Fibroblast of skin of scalp (primary cell): Measurements from ENCODE around the gene B4GALNT4.
"Not testable (repeated sequence)": the region's sequence is repeated elsewhere in the genome, so short reads cannot be mapped to it uniquely, and the experiment has no call there.

Experiments
- DNase-seq: peaks from one replicate; pipeline ENCODE4 v3.0.0-alpha.2; 2013

Gene B4GALNT4

GRCh38 chr11:376531-377173 lies 7.4 kb downstream of the B4GALNT4 start:
- no peak for DNase-seq

- DNase-seq = no peak
Observed at GRCh38 chr11:377174-377865, 8.0 kb downstream of the B4GALNT4 start.

- no peak for DNase-seq
Observed at GRCh38 chr11:377883-378500, 8.7 kb downstream of the B4GALNT4 start.

GRCh38 chr11:379205-380094 lies 10.2 kb downstream of the B4GALNT4 start:
- DNase-seq = no peak

- DNase-seq = no peak
Observed at GRCh38 chr11:380095-380480, 10.8 kb downstream of the B4GALNT4 start.

DNA sequence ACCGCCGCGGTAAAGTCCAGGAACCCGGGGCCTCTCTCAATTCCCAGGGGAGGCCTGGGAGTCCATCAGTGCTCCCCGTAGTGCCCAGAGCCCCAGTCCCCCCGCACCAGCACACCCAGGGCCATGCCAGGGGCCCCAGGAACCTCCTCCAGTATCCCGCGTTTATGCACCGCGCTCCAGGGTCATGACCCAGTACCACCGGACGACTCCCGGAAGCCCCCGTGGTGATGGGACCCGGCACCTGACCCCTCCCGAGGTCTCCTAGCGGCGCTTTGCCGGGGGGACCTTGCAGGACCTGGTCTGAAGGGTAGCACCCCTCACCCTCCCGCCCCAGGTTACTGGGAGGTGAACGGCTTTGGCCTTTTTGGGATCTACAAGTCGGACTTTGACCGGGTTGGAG lies 11.2 kb downstream of the B4GALNT4 start:
- DNase-seq = no peak

DNA sequence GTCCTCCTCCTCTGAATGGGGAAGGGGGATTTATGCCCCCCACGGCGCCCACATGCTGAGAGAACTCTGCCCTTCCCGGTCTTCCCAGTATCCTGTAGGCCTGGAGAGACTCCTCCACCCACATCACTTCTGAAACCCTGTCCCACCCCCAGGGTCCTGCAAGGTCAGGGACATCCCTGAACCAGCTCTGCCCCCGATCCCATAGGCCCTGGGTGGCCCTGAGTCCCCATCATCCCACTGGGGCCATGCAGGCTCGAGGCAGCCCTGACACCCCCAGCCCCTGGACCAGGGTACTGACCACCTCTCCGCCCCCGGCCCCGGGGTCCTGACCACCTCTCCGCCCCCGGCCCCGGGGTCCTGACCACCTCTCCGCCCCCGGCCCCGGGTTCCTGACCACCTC lies 11.7 kb downstream of the B4GALNT4 start:
- DNase-seq = no peak

- DNase-seq = no peak
Observed at GRCh38 chr11:381501-382072, 12.3 kb downstream of the B4GALNT4 start.

DNA sequence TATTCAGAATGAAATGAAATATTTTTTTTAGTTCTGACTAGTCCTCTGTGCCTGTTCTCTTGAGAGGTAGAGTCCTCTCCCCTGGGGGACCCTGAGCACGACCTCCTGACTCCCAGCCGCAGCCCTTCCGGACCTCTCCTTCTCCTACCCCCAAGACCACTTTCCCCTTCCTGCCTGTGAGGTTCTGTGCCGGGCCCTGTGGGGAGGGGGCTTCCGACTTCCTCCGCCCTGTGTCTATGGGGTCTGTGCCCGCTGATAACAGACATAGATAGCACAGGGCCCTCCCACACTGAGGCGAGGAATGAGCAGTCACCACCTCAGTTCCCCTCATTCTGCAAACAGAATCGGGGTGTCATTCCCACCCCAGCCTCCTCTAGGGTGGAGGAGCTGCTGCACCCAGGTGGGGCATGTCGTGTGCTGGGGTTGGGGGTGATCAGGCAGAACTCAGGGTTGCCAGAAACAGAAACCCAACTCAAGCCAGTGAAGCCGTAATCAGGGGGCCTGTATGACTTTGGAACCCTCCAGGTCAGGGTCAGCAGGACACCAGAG lies 12.9 kb downstream of the B4GALNT4 start:
- no peak for DNase-seq

- DNase-seq = no peak
Observed at GRCh38 chr11:383431-383830, 14.1 kb downstream of the B4GALNT4 start.

DNA sequence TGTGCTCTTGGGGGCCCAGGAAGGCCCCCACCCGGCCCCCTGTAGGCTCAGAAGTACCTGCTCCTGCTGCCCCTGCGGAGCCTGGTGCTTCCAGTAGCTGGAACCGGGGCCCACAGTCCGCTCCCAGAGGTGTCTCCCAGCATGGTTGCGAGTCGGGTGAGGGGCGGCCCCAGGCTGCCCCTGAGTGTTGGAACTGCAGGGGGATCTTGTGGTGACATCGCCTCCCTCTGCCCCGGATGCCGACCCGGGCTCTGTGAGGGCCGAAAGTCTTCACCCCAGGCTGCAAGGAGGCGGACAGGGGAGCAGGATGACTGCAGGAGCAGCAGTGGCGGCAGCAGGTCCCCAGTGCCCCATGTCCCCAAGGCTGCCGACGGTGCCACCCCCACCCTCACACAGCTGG lies 15.2 kb downstream of the B4GALNT4 start:
- DNase-seq = no peak

DNA sequence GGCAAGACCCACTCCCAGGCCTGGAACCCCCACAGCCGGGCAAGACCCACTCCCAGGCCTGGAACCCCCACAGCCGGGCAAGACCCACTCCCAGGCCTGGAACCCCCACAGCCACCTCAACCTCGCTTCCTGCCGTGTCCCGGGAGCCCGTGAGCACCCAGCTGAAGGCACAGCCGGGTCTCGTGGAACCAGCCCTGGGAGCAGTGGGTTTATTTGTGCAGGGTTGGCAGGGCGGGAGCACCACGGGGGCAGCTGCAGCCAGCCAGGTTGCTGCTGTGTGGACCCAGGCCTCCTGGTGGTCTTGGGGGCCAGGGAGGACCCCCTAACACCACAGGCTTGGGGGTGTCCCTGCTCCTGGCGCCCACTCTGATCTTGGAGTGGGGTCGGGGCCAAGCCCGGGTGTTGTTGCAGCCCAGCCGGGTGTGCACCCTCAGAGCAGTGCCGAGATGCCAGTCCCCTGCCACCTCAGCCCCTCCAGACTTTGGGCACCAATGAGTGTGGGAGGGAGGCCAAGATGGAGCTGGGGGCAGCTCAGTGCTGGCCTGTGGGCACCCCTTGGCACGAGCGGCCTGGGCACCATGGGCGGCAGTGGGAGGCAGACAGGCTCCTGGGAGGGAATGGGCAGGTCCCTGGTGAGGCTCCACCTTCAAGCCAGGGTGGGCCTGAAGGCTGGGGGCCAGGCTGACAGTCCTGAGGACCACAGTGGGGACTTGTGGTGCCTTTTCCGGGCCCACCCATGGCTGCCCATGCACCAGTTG lies 16.5 kb downstream of the B4GALNT4 start:
- DNase-seq = no peak

- DNase-seq = no peak
Observed at GRCh38 chr11:386483-386882, 17.2 kb downstream of the B4GALNT4 start.

DNA sequence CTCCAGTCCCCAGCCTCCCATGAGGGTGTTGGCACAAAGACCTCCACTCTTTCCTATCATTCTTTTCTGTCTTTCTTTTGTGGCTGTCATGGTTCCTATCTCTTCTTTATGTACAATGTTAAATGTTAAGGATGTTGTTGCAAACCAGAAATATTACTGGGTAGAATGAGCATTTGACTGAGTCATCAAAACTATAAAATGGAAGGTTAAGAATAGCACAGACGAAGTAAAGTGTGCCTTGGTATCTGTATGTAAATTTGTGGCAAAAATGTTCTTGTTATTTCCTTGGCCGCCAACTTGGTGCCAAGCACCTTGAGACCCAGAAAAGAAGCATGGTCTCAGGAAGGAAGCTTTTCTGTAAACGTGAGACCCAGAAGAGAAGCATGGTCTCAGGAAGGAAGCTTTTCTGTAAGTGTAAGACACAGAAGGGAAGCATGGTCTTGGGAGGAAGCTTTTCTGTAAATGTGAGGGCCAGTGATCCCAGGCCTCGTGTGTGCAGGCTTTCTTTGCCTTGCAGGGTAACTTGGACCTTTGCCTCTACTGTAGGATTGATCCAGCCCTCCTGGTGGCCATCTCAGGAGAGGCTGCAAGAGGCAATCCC lies 18.0 kb downstream of the B4GALNT4 start:
- no peak for DNase-seq

- DNase-seq = not testable (repeated sequence)
Observed at GRCh38 chr11:389369-389768, 20.1 kb downstream of the B4GALNT4 start.

DNA sequence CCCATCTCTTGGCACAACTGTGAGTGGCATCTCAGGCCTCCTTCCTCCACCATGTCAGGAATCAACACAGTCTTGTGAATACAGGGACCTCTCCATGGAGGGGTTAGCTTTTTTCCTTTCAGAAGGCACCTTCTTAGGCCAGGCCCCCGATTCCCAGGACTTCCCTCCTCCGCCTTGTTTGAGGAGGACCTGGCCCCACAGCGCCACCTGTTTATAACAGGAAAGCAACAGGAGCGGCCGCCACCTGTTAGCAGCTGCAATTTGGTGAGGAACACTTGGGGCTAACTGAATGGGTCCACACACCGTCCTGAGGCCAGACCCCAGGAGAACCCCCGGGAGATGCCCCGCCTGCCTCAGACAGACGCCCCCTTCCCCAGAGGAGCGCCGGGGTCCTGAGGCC lies 20.9 kb downstream of the B4GALNT4 start:
- DNase-seq = no peak

GRCh38 chr11:391117-392017 lies 22.1 kb downstream of the B4GALNT4 start:
- no peak for DNase-seq

DNA sequence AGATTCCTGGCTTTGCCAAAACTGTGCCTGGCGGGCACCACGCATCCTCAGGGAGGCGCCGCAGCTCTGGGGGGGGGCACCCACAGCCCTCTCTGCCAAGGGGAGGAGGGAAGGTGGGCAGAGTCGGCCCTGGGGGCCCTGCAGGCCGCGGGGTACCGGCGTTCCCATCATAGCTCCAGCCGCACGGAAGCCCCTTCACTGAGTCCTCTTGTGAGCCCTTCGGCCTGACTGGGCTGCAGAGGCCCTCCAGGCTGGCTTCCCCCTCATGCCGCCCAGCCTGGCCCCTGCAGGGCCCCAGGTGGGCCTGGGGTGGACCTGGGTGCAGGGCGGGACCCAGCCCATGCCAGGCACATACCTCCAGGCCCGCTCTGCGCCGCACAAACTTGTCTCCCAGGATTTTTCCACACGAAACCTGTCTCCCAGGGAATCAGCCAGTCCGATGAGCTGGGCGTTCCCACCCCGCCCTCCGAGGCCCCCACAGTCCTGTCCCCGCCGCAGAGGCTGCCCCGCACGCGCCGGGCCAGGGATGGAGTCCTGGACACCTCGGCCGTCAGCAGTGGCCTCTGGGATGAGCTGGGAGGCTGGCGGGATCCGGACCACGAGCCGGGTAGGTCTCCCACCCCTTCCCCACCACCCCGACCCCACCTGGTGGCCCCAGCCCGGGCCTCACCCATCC lies 22.9 kb downstream of the B4GALNT4 start:
- no peak for DNase-seq
